ENCODE measurements around the gene ZNF331.

- TF ChIP-seq CTCF (IDR thresholded peaks at IDR 0.05) (no peak), POLR2A (IDR thresholded peaks at IDR 0.05) (no peak)
Measured at GRCh38 chr19:53612762-53613526, 75.0 kb downstream of the ZNF331 start.
